Measurements from ENCODE around the gene HCLS1.
"Not testable (repeated sequence)": the region's sequence is repeated elsewhere in the genome, so short reads cannot be mapped to it uniquely, and the experiment has no call there.

Gene HCLS1

DNA sequence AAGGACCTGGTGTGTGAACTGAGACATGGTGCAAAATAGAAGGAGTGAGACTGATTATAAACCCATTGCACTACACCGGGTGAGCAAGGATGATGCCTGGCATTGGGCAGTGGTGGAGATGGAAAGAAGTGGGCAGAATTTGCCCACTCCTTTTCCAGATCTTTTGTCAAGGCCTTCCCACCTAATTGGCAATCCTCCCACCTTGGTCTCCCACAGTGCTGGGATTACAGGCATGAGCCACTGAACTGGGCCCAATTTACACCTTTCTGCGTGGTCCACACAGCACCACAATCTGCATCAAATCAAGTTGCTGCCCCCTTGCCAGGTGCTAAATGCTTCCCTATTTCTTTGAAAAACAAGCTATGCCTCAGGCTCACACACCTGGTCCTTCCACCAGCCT is 62.1 kb downstream of the HCLS1 start:
- TF ChIP-seq, protein P1, sequence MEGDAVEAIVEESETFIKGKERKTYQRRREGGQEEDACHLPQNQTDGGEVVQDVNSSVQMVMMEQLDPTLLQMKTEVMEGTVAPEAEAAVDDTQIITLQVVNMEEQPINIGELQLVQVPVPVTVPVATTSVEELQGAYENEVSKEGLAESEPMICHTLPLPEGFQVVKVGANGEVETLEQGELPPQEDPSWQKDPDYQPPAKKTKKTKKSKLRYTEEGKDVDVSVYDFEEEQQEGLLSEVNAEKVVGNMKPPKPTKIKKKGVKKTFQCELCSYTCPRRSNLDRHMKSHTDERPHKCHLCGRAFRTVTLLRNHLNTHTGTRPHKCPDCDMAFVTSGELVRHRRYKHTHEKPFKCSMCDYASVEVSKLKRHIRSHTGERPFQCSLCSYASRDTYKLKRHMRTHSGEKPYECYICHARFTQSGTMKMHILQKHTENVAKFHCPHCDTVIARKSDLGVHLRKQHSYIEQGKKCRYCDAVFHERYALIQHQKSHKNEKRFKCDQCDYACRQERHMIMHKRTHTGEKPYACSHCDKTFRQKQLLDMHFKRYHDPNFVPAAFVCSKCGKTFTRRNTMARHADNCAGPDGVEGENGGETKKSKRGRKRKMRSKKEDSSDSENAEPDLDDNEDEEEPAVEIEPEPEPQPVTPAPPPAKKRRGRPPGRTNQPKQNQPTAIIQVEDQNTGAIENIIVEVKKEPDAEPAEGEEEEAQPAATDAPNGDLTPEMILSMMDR (IDR thresholded peaks at IDR 0.05; ENCODE audit: insufficient read depth, missing control alignments), result no peak
- FAIRE-seq (no peak), DNase-seq (ENCODE audit: insufficient read length, low spot score) (no peak)

DNA sequence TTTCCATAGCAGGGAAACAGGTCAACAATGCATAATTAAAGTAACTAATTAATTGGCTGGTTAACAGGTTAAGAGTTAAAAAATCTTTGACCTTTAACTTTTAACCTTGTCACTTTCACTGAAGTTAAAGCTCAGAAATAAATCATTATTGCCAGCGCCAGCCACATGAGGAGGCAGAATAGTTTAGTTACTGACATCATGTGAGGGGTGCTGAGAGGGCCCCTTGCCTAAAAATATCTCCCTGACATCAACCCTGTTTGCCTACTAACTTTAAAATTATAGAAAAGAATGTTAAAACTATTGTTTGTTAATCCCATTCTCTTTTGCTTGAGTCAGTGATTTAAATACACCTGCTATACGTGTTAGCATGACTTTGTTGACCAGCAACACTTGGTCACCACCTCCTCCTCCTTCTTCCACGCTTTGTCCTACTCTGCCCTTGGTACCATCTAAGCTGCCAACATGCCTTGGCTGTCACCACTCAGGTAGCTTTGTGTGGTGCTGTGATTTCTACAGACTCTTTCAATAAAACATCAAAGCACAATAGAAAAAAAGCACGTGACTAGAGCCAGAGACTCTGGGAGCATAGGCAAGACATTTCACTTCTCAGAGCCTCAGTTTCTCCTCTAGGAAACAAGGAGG is 64.8 kb downstream of the HCLS1 start:
- TF ChIP-seq, protein P1 (IDR thresholded peaks at IDR 0.05; ENCODE audit: insufficient read depth, missing control alignments), result no peak
- DNase-seq (ENCODE audit: insufficient read length, low spot score) (no peak), FAIRE-seq (no peak)

DNA sequence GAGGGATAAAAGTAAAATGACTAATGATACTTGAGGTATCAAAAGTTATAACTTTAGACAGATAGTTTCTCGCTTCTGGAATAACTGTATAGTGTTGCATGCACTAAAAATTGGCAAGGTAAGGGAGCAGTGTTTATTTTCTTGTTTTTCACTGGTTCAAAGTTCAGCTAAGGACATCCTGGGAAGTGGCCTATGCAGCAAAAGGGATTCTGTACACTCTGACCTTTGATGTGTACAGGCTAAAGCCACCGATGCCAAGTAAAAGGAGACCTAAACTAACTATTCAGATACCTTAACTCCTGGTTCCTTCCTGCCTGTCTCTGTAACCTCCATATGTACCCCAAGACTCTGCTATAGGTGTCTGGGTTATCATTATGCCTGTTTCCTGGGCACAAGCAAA is 65.9 kb downstream of the HCLS1 start:
- DNase-seq (ENCODE audit: insufficient read length, low spot score) (no peak), FAIRE-seq (no peak)
- TF ChIP-seq, protein P1 (IDR thresholded peaks at IDR 0.05; ENCODE audit: insufficient read depth, missing control alignments), result no peak

DNA sequence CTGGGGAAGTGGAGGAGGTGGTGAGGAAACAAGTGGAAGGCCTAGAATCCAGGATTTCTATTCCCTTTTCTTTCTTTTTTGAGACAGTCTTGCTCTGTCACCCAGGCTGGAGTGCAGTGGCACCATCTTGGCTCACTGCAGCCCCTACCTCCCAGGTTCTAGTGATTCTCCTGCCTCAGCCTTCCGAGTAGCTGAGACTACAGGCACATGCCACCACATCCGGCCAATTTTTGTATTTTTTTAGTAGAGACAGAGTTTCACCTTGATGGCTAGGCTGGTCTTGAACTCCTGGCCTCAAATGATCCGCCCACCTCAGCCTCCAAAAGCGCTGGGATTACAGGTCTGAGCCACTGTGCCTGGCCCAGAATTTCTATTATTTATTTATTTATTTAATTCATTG is 66.9 kb downstream of the HCLS1 start:
- DNase-seq (ENCODE audit: insufficient read length, low spot score); FAIRE-seq: not testable (repeated sequence)

DNA sequence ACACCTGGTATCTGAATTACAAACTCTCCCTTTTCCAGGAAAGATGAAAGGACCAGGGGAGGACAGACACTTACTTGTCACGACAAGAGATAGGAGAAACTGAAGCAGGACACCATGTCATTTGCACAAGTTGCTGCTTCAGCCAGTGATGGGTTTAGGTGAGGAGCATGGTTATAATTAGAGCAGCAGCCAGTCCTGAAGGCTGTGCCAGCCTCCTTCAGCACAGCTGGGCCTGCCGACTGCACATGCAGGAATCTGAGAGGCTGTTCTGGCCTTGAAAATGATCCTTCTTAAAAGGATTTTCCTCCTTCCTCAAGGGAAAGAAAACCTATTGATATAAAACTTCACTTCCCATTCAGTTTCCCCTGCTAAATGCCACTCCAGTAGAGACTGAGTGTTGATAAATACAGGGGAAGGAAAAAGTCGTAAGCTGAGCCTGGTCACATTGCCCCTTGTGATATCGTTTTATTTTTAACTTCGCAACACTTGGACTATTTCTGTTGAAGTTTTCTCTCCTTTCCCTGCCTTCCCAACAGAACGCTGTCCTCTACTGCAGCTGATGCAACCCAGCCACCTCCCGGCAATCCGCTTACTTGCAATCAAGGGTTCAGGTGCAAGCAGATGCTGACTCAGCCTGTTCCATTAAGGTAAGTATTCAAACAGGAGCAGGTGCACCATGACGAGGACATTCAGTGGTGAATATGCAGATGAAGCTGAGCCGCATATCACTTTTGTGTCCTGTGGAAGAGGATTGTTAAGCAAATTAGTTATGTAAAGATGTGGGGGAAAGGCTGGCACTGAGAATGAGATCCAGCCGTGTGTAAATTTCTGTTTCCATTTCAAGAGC is 67.6 kb downstream of the HCLS1 start, which contains the start of gene FBXO40:
Gene FBXO40, plus strand, starts transcription at position 524 of the 847 bp plus-strand sequence. CDS start 27,197 bp downstream, outside the sequence.
- TF ChIP-seq, protein P1 (IDR thresholded peaks at IDR 0.05; ENCODE audit: insufficient read depth, missing control alignments), result no peak
- FAIRE-seq, result peak; percentile 72
- no peak for DNase-seq (ENCODE audit: insufficient read length, low spot score)

DNA sequence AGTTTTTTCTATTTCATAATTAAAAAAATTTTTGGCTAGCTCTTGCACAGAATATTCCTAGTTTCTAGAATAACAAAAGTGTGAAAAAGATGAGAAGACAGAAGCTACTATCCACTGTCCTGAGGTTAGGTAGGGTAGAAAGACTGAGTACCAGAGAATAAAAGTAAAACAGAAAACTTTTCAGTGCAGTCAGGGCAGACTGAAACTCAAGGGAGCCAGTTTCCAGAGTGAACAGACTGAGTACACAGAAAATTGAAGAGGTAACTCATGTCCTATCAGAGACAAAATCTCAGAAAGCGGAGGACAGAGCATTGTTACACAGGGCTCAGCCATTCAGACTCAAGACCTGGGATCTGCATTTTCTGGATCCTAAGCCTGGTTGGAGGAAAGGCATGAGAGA is 76.3 kb downstream of the HCLS1 start:
- DNase-seq (ENCODE audit: insufficient read length, low spot score), result no peak
- TF ChIP-seq, protein P1 (IDR thresholded peaks at IDR 0.05; ENCODE audit: insufficient read depth, missing control alignments), result no peak

DNA sequence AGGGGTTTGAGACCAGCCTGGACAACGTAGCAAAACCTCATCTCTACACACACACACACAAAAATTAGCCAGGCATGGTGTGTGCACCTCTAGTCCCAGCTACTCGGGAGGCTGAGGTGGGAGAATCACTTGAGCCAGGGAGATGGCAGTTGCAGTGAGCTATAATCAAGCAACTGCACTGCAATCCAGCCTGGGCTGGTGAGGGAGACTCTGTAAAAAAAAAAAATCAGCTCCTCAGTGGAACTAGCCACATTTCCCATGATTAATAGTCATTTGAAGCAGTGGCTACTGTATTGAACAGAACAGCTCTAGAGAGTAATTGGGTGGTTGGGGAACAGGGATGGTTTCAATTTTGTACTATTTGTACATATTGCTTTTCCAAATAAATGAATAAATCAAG is 79.0 kb downstream of the HCLS1 start:
- TF ChIP-seq, protein P1 (IDR thresholded peaks at IDR 0.05; ENCODE audit: insufficient read depth, missing control alignments), result no peak
- DNase-seq (ENCODE audit: insufficient read length, low spot score) (no peak), FAIRE-seq (no peak)

More for the DNA sequence above, 76.3 kb downstream of the HCLS1 start:
- no peak for FAIRE-seq

Measured in D721Med (cell line).